Keratinocyte (primary cell): Measurements from ENCODE around the gene TIMM23B. TPM values are rescaled to one million over a fixed set of nuclear protein-coding genes. Genes with fewer than 3 reads are reported as not detected.
"Not testable (repeated sequence)": the region's sequence is repeated elsewhere in the genome, so short reads cannot be mapped to it uniquely, and the experiment has no call there.

Source experiments
- DNase-seq: peaks from one replicate; pipeline ENCODE4 v3.0.0-alpha.2; 2011; ENCODE audit warnings: low read depth, missing footprints, low spot score
- FAIRE-seq: peaks from 2 replicates; lab custom pipeline; 2011; peaks lifted over from hg19 to GRCh38; lab: Jason Lieb, UNC
- H2AFZ ChIP-seq: 2 replicates; pipeline ENCODE4 v1.6.0; 2012; ENCODE audit warnings: low read length, control low read depth, inconsistent platforms; ENCODE audit not compliant: control insufficient read depth
- H3K27ac ChIP-seq: 2 replicates; pipeline ENCODE4 v1.5.1; 2011; ENCODE audit warnings: low read length; ENCODE audit not compliant: control insufficient read depth, insufficient read depth
- H3K27me3 ChIP-seq: 3 replicates; pipeline ENCODE4 v1.6.0; 2011; ENCODE audit warnings: low read length; ENCODE audit not compliant: control insufficient read depth, insufficient read depth; ENCODE audit errors: extremely low read depth
- H3K36me3 ChIP-seq, 2 experiments: 2 replicates in 1 of 2; 3 replicates in 1 of 2; pipeline ENCODE4 v1.5.1; 2011; ENCODE audit warnings: low read length in 2 of 2, mild to moderate bottlenecking in 1 of 2; ENCODE audit not compliant: control insufficient read depth in 2 of 2, insufficient read depth in 2 of 2; ENCODE audit errors: extremely low read depth in 1 of 2
- H3K4me1 ChIP-seq: 3 replicates; pipeline ENCODE4 v1.5.1; 2011; ENCODE audit warnings: low read length; ENCODE audit not compliant: control insufficient read depth, insufficient read depth; ENCODE audit errors: extremely low read depth
- H3K4me2 ChIP-seq: 3 replicates; pipeline ENCODE4 v1.6.0; 2011; ENCODE audit warnings: low read depth, low read length; ENCODE audit not compliant: control insufficient read depth, insufficient read depth; ENCODE audit errors: extremely low read depth
- H3K4me3 ChIP-seq, 3 experiments: fragments of 200-600 bp in 1 of 3; sonication (generic) in 1 of 3; 2 replicates in 2 of 3; 3 replicates in 1 of 3; pipeline ENCODE4 v1.5.1; 2011 to 2016; ENCODE audit warnings: low read length in 3 of 3, mild to moderate bottlenecking in 3 of 3, control low read depth in 2 of 3, inconsistent platforms in 1 of 3, low read depth in 1 of 3, mixed read lengths in 1 of 3, mixed run types in 1 of 3, moderate library complexity in 1 of 3; ENCODE audit not compliant: control insufficient read depth in 2 of 3, insufficient read depth in 2 of 3; ENCODE audit errors: extremely low read depth in 1 of 3
- H3K79me2 ChIP-seq: 2 replicates; pipeline ENCODE4 v1.6.0; 2012; ENCODE audit warnings: low read length; ENCODE audit not compliant: control insufficient read depth, insufficient read depth
- H3K9ac ChIP-seq: 3 replicates; pipeline ENCODE4 v1.6.0; 2011; ENCODE audit warnings: low read length; ENCODE audit not compliant: control insufficient read depth, insufficient read depth; ENCODE audit errors: extremely low read depth
- H3K9me1 ChIP-seq: 3 replicates; pipeline ENCODE4 v1.6.0; 2011; ENCODE audit warnings: low read length; ENCODE audit not compliant: control insufficient read depth, insufficient read depth; ENCODE audit errors: extremely low read depth
- H3K9me3 ChIP-seq: 2 replicates; pipeline ENCODE4 v1.5.1; 2012; ENCODE audit warnings: low read depth, low read length; ENCODE audit not compliant: control insufficient read depth
- H4K20me1 ChIP-seq: 3 replicates; pipeline ENCODE4 v1.6.0; 2011; ENCODE audit warnings: low read length; ENCODE audit not compliant: control insufficient read depth, insufficient read depth; ENCODE audit errors: extremely low read depth
- dilution Hi-C: fragments of 300-500 bp; cut with MboI; formaldehyde crosslinking; loops from one replicate; pipeline ENCODE4 v1.7.0; 2020; ENCODE audit warnings: low sequenced_read_pairs; ENCODE audit not compliant: extremely low pct_ligation_motif_present
- polyA plus RNA-seq, 5 experiments: library from polyadenylated mRNA; depleted of rRNA in 3 of 5; stranded (reverse) in 3 of 5; stranded (forward) in 1 of 5; unstranded in 1 of 5; fragments of >200 nt; gene quantifications; 1 replicate in 1 of 5; 2 replicates in 3 of 5; 3 replicates in 1 of 5; pipeline versions ENCODE4 v1.2.1 to v1.2.3, GENCODE V29; 2011 to 2012; ENCODE audit warnings: missing spikeins in 2 of 5, low read depth in 1 of 5, low replicate concordance in 1 of 5

TIMM23B gene
- polyA plus RNA-seq, 1 donor (not counting 4 experiments of a cell fraction or from before 2014, with no cell fraction given): 18.4 TPM

DNA sequence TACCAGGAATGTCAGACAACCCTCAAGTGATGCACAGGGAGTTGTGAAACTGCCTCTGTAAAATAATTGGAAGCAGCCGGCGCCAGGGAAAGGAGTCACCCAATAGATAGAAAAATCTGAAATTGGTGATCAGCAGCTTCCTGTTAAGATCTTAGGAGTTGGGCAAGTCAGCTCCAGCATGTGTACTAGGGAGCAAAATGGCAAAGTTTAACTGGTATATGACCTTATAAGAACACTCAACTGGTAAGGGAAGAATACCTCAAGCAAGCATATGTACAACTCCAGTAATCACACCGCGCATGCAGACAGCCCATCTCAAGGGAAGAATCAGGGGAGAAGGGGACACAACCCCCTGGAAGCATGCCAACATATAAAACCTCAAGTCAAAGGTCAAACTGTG is 18.3 kb upstream of the TIMM23B start:
- H3K27me3 ChIP-seq, H4K20me1 ChIP-seq, H3K9ac ChIP-seq, H3K4me2 ChIP-seq, H3K9me3 ChIP-seq, H3K4me3 ChIP-seq, dilution Hi-C loops, H3K36me3 ChIP-seq, DNase-seq, H3K4me1 ChIP-seq, H2AFZ ChIP-seq, H3K9me1 ChIP-seq, H3K27ac ChIP-seq, H3K79me2 ChIP-seq, FAIRE-seq: not testable (repeated sequence)

DNA sequence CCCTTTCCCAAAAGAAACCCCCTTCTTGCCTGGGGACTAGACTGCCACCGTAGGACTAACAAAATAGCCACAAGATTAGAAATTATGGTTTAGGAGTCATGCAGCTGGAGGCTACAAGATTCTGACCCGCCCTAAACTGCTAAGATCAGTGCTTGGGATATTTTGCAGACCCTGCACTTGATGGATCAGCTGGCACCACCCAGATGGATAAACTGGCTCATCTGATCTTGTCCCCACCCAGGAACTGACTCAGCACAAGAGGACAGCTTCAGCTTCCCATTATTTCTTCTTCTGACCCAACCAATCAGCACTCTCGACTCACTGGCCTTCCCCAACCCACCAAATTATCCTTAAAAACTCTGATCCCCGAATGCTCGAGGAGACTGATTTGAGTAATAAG is 10.6 kb upstream of the TIMM23B start:
- H3K4me3 ChIP-seq, H3K36me3 ChIP-seq, H3K4me1 ChIP-seq, H3K9me3 ChIP-seq, FAIRE-seq, H3K79me2 ChIP-seq, H3K4me2 ChIP-seq, dilution Hi-C loops, H4K20me1 ChIP-seq, H3K27me3 ChIP-seq, H2AFZ ChIP-seq, H3K9me1 ChIP-seq, H3K9ac ChIP-seq, H3K27ac ChIP-seq, DNase-seq: not testable (repeated sequence)

DNA sequence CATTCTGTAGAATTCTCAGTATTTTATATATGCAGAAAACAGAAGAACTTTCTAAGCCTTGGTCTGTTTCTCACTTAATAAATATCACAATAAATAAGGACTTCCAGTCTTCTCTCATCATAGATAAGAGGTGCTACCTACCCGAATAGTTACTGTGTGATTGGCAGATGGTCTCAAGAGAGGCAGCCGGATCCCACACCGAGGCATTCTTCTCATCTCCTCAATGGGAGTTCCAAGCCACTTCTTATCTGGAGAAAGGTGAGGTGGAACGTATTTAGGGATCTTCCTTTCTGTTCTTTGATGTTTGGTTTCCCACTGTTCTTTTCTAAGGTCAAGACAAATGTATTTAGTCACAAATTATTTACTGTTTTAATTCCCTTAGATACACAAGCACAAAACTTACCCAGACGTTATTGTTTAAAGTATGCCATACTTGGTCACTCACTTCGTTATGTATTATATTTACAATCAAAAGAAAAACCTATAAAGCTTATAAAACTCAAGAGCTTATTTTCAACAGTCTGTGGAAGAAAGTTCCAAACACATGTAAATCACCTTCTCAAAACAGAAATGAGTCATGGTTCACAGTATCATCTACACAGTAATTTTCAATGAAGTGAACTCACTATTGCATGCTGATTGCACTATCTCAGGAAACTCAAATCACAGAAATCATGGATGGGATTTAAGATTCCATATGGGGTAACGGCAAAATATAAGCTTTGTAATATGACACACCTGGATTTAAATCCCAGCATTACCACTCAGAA is 9.7 kb upstream of the TIMM23B start:
- peak overlapping the region; percentile 56 for H3K27ac ChIP-seq
- DNase-seq, H3K9me3 ChIP-seq, H3K9ac ChIP-seq, H3K4me2 ChIP-seq, dilution Hi-C loops, H2AFZ ChIP-seq, H3K79me2 ChIP-seq, H3K4me1 ChIP-seq, H3K9me1 ChIP-seq, H3K4me3 ChIP-seq, H3K36me3 ChIP-seq, H3K27me3 ChIP-seq, FAIRE-seq, H4K20me1 ChIP-seq: not testable (repeated sequence)

DNA sequence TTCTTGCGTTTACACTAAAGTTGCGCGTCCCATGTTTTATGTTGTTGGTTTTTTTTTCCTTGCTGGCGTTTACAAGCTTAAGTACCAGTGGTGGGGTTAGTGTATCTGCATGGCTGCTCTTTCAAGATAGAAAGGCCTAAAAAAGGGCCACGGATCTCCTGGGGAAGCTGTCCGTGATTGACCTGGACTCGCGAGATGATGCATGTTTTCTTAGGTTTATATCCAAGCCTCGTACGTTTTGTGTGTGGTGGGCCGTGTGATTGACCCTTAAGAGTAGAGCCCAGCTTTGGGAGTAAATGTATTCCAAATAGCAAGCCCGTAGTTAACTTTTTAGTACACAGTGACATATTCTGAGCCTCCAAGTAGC is 469 bp downstream of the TIMM23B start:
- Histone ChIP-seq H3K79me2 (peaks cover 65% of the 10 kb centered on the region), H3K9ac (peak overlapping the region; percentile 87), H3K4me2 (peak overlapping the region; percentile 78), H2AFZ (peak overlapping the region; percentile 30), H3K4me3 (peak overlapping the region; percentile 55 to 95 (median 87)), H3K27ac (peak overlapping the region; percentile 76)
- DNase-seq, H3K4me1 ChIP-seq, H3K9me3 ChIP-seq, H3K27me3 ChIP-seq, FAIRE-seq, H4K20me1 ChIP-seq, H3K9me1 ChIP-seq, dilution Hi-C loops, H3K36me3 ChIP-seq: not testable (repeated sequence)

DNA sequence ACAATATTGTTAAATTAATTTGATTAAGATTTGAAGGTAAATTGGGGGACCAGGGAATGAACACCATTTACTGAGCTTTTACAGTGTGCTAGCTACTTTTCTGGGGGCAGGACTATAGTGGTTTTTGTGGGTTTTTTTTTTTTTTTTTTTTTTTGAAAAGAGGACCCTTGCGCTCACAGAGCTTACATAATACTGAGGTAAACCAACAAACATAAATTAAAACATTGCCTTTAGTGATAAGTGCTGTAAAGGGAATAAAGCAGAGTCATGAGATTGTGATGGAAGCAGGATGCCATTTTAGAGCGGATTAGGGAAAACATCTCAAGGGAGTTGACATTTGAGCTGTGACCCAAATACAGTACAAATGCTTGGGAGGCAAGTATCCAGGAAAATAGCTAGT is 1.8 kb downstream of the TIMM23B start:
- H3K27me3 ChIP-seq, dilution Hi-C loops, H3K4me2 ChIP-seq, H4K20me1 ChIP-seq, H3K36me3 ChIP-seq, H3K4me1 ChIP-seq, H3K9me1 ChIP-seq, FAIRE-seq, H2AFZ ChIP-seq, DNase-seq, H3K9ac ChIP-seq, H3K9me3 ChIP-seq, H3K4me3 ChIP-seq, H3K27ac ChIP-seq: not testable (repeated sequence)
- peaks cover 61% of the 10 kb centered on the region for H3K79me2 ChIP-seq
